K562 (cell line): ENCODE measurements around the gene SCAMP3. TPM values are rescaled to one million over a fixed set of nuclear protein-coding genes. Genes with fewer than 3 reads are reported as not detected.
A peak's percentile ranks its signal among the peaks of the same experiment; 100 is the strongest.

Experiments used
- CREM ChIP-seq: IDR thresholded peaks from 2 replicates; pipeline ENCODE4 v1.6.1; 2014; ENCODE audit warnings: antibody characterized with exemption, low read depth
- CXXC5 ChIP-seq: fragments of 250-450 bp; sonication (Bioruptor Pico); IDR thresholded peaks from 2 replicates; pipeline ENCODE4 v1.8.0; 2022; ENCODE audit warnings: inconsistent platforms, mild to moderate bottlenecking, moderate library complexity
- HNRNPL ChIP-seq: fragments of 200-400 bp; formaldehyde crosslinking; IDR thresholded peaks from 2 replicates; pipeline ENCODE4 v1.6.1; 2017; ENCODE audit warnings: low read depth, mild to moderate bottlenecking, low read length
- POLR2AphosphoS5 ChIP-seq: IDR thresholded peaks from 2 replicates; pipeline ENCODE4 v1.6.1; 2011; ENCODE audit warnings: mild to moderate bottlenecking, low read depth, low read length, moderate library complexity; ENCODE audit not compliant: control insufficient read depth, insufficient read depth
- POLR2G ChIP-seq: fragments of 200-400 bp; formaldehyde crosslinking; IDR thresholded peaks from 2 replicates; pipeline ENCODE4 v1.6.1; 2017; ENCODE audit warnings: low read depth, mild to moderate bottlenecking, antibody characterized with exemption, low read length, moderate library complexity
- SAP30 ChIP-seq: fragments of 200-600 bp; sonication (generic); IDR thresholded peaks from 2 replicates; pipeline ENCODE4 v1.6.1; 2012; ENCODE audit warnings: borderline replicate concordance, low read depth, mild to moderate bottlenecking, moderate library complexity, low read length, control low read depth, inconsistent platforms; ENCODE audit not compliant: insufficient read depth, poor library complexity, severe bottlenecking
- SP1 ChIP-seq: sonication (generic); formaldehyde crosslinking; IDR thresholded peaks from 2 replicates; pipeline ENCODE4 v1.8.1; 2022; ENCODE audit warnings: mild to moderate bottlenecking, missing genetic modification reagents
- TRIM24 ChIP-seq, 2 experiments: fragments of 450-650 bp; IDR thresholded peaks; 2 replicates each; pipeline ENCODE4 v1.6.1; 2016
- ZNF408 ChIP-seq: fragments of 250-450 bp; sonication (Bioruptor Pico); IDR thresholded peaks from 2 replicates; pipeline ENCODE4 v1.4.0; 2020; ENCODE audit warnings: low read depth, mild to moderate bottlenecking, moderate library complexity
- polyA plus RNA-seq, 8 experiments: library from polyadenylated mRNA; depleted of rRNA in 4 of 8; stranded (reverse) in 5 of 8; unstranded in 3 of 8; fragments of >200 nt; fragmentation: Nextera tagmentation in 2 of 8; fragmentation: Illumina TruSeq in 1 of 8; extraction: Ambion mirVana in 2 of 8; extraction: Trizol in 1 of 8; gene quantifications; 2 replicates each; pipeline versions ENCODE4 v1.2.1 to v1.2.3, GENCODE V29; 2011 to 2014; ENCODE audit warnings: inconsistent platforms in 1 of 8, missing spikeins in 1 of 8
- total RNA-seq, 7 experiments: library from RNA; depleted of rRNA in 6 of 7; stranded (reverse); fragments of >200 nt in 6 of 7; fragmentation: Illumina TruSeq in 2 of 7; extraction: Trizol in 2 of 7; gene quantifications; 2 replicates each; pipeline versions ENCODE4 v1.2.1 to v1.2.3, GENCODE V29; 2011 to 2021; ENCODE audit warnings: low replicate concordance in 1 of 7
- TF ChIP-seq, protein P1 (sequence below): fragments of 450-650 bp; IDR thresholded peaks from 2 replicates; pipeline ENCODE4 v1.6.1; 2018; ENCODE audit not compliant: partially characterized antibody
- TF ChIP-seq, protein P2 (sequence below): fragments of 250-450 bp; sonication (Bioruptor Pico); IDR thresholded peaks from 2 replicates; pipeline ENCODE4 v1.5.0; 2020; ENCODE audit warnings: mild to moderate bottlenecking, borderline replicate concordance
- TF ChIP-seq, protein P3 (sequence below): sonication (generic); formaldehyde crosslinking; IDR thresholded peaks from 2 replicates; pipeline ENCODE4 v1.8.1; 2022; ENCODE audit warnings: missing genetic modification reagents
- TF ChIP-seq, protein P4 (sequence below), 2 experiments: fragments of 200-800 bp in 1 of 2; sonication (Bioruptor generic) in 1 of 2; sonication (generic) in 1 of 2; formaldehyde crosslinking in 1 of 2; IDR thresholded peaks in 1 of 2; conservative IDR thresholded peaks in 1 of 2; 2 replicates each; pipeline versions ENCODE4 v1.5.0 to v1.6.1; 2016 to 2020; ENCODE audit warnings: missing compliant biosample characterization in 1 of 2, missing genetic modification characterization in 1 of 2, missing genetic modification reagents in 1 of 2
- TF ChIP-seq, protein P5 (sequence below): sonication (generic); formaldehyde crosslinking; IDR thresholded peaks from 2 replicates; pipeline ENCODE4 v1.9.0; 2022; ENCODE audit warnings: mild to moderate bottlenecking, missing genetic modification reagents

SCAMP3 gene
- total and polyA plus RNA-seq, 9 of the 15 experiments (the other 6 are each of a cell fraction or from before 2014, with no cell fraction given), result 14.2 to 131 (median 86.1) TPM

DNA sequence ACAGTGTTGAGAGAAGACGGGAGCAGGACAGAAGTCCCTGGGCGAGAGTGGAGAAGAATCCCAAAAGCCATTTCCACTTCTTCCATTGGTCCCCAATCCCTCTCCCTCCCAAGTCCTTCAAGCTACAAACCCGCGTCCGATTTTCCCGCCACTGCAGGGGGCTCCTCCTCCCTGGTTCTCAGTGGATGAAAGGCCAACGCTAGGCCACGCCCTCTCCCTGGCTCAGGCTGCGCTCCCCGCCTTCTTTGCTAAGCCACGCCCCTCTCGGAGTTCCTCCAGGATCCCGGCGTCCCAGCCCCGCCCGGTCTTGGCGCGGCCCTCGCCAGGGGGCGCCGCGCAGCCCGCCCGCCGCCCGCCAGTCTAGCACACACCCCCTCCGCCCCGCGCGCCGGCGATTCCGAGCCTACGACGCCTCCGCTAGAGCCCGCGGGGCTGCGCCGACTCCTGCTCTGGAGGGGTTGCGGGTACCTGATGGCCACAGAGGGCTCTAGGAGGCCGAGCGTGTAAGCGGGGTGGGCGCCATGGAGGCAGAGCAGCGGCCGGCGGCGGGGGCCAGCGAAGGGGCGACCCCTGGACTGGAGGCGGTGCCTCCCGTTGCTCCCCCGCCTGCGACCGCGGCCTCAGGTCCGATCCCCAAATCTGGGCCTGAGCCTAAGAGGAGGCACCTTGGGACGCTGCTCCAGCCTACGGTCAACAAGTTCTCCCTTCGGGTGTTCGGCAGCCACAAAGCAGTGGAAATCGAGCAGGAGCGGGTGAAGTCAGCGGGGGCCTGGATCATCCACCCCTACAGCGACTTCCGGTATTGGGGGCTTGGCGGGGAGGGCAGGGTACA, 15.1 kb upstream of the SCAMP3 start, which contains the start of gene HCN3 (continued):
- TF ChIP-seq, protein P1, sequence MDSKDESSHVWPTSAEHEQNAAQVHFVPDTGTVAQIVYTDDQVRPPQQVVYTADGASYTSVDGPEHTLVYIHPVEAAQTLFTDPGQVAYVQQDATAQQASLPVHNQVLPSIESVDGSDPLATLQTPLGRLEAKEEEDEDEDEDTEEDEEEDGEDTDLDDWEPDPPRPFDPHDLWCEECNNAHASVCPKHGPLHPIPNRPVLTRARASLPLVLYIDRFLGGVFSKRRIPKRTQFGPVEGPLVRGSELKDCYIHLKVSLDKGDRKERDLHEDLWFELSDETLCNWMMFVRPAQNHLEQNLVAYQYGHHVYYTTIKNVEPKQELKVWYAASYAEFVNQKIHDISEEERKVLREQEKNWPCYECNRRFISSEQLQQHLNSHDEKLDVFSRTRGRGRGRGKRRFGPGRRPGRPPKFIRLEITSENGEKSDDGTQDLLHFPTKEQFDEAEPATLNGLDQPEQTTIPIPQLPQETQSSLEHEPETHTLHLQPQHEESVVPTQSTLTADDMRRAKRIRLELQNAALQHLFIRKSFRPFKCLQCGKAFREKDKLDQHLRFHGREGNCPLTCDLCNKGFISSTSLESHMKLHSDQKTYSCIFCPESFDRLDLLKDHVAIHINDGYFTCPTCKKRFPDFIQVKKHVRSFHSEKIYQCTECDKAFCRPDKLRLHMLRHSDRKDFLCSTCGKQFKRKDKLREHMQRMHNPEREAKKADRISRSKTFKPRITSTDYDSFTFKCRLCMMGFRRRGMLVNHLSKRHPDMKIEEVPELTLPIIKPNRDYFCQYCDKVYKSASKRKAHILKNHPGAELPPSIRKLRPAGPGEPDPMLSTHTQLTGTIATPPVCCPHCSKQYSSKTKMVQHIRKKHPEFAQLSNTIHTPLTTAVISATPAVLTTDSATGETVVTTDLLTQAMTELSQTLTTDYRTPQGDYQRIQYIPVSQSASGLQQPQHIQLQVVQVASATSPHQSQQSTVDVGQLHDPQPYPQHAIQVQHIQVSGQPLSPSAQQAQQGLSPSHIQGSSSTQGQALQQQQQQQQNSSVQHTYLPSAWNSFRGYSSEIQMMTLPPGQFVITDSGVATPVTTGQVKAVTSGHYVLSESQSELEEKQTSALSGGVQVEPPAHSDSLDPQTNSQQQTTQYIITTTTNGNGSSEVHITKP, result peak; percentile 10
- TF ChIP-seq POLR2G, result peak; percentile 63; the same call in 1 of the 2 replicates
- peak; percentile 83 for TF ChIP-seq CXXC5 (CRISPR knock-in tag)
- no peak for TF ChIP-seq ZNF408 (CRISPR knock-in tag)
- peak; percentile 32; the same call in 1 of the 2 replicates for TF ChIP-seq POLR2AphosphoS5
- no peak for TF ChIP-seq HNRNPL
- peak; percentile 87 for TF ChIP-seq SAP30
- TF ChIP-seq, protein P2, sequence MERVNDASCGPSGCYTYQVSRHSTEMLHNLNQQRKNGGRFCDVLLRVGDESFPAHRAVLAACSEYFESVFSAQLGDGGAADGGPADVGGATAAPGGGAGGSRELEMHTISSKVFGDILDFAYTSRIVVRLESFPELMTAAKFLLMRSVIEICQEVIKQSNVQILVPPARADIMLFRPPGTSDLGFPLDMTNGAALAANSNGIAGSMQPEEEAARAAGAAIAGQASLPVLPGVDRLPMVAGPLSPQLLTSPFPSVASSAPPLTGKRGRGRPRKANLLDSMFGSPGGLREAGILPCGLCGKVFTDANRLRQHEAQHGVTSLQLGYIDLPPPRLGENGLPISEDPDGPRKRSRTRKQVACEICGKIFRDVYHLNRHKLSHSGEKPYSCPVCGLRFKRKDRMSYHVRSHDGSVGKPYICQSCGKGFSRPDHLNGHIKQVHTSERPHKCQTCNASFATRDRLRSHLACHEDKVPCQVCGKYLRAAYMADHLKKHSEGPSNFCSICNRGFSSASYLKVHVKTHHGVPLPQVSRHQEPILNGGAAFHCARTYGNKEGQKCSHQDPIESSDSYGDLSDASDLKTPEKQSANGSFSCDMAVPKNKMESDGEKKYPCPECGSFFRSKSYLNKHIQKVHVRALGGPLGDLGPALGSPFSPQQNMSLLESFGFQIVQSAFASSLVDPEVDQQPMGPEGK (CRISPR knock-in tag), result no peak
- TF ChIP-seq, protein P3, sequence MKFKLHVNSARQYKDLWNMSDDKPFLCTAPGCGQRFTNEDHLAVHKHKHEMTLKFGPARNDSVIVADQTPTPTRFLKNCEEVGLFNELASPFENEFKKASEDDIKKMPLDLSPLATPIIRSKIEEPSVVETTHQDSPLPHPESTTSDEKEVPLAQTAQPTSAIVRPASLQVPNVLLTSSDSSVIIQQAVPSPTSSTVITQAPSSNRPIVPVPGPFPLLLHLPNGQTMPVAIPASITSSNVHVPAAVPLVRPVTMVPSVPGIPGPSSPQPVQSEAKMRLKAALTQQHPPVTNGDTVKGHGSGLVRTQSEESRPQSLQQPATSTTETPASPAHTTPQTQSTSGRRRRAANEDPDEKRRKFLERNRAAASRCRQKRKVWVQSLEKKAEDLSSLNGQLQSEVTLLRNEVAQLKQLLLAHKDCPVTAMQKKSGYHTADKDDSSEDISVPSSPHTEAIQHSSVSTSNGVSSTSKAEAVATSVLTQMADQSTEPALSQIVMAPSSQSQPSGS (CRISPR knock-in tag), result no peak
- TF ChIP-seq SP1 (CRISPR knock-in tag), result peak; percentile 72
- TF ChIP-seq TRIM24 (IDR thresholded peaks at IDR 0.05), result no peak
- TF ChIP-seq, protein P4, sequence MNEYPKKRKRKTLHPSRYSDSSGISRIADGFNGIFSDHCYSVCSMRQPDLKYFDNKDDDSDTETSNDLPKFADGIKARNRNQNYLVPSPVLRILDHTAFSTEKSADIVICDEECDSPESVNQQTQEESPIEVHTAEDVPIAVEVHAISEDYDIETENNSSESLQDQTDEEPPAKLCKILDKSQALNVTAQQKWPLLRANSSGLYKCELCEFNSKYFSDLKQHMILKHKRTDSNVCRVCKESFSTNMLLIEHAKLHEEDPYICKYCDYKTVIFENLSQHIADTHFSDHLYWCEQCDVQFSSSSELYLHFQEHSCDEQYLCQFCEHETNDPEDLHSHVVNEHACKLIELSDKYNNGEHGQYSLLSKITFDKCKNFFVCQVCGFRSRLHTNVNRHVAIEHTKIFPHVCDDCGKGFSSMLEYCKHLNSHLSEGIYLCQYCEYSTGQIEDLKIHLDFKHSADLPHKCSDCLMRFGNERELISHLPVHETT (CRISPR knock-in tag; conservative IDR thresholded peaks at IDR 0.05 in 1 of 2, IDR thresholded peaks at IDR 0.05 in 1 of 2), result peak in 1 of 2 experiments; percentile 85; a peak in 1 of 4 replicates
- TF ChIP-seq CREM, result peak; percentile 52
- TF ChIP-seq, protein P5, sequence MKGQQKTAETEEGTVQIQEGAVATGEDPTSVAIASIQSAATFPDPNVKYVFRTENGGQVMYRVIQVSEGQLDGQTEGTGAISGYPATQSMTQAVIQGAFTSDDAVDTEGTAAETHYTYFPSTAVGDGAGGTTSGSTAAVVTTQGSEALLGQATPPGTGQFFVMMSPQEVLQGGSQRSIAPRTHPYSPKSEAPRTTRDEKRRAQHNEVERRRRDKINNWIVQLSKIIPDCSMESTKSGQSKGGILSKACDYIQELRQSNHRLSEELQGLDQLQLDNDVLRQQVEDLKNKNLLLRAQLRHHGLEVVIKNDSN (CRISPR knock-in tag), result no peak
